ENCODE results near the gene AASS. TPM values are rescaled to one million over a fixed set of nuclear protein-coding genes. Genes with fewer than 3 reads are reported as not detected.
"Not testable (repeated sequence)": the region's sequence is repeated elsewhere in the genome, so short reads cannot be mapped to it uniquely, and the experiment has no call there.

The AASS gene
- total RNA-seq = 35.6 TPM
- long read RNA-seq, transcript AASS-203 (24 exons, 3,163 nt) = major isoform, 11 of 17 reads
- long read RNA-seq, partial matches to known transcripts = 3 of 17 reads
- long read RNA-seq, other reads (novel, unspliced or antisense) = 2 of 17 reads

GRCh38 chr7:122143751-122144711 lies at the start of gene AASS:
Gene AASS, minus strand, starts transcription at chr7:122144249. Its CDS starts 10,523 bp downstream, at chr7:122133726.
- Histone ChIP-seq H3K4me1 (peaks cover 4% of the 10 kb centered on the region), H3K27me3 (no peaks in the 10 kb centered on the region), H3K9me3 (no peaks in the 10 kb centered on the region), H3K4me3 (peak within 1 kb of the TSS; percentile 78), H3K27ac (peak within 1 kb of the TSS; percentile 98), H3K36me3 (no peaks in the 10 kb centered on the region)
- intact Hi-C loops (cut with DNase I) = no loop called here
- peak; percentile 97 for DNase-seq
- peak; percentile 99 for ATAC-seq
- TF ChIP-seq CTCF (IDR thresholded peaks at IDR 0.05) = no peak

GRCh38 chr7:122188785-122189184 lies 44.7 kb upstream of the AASS start:
- Histone ChIP-seq H3K9me3 (no peaks in the 10 kb centered on the region), H3K36me3 (no peaks in the 10 kb centered on the region), H3K27me3 (no peaks in the 10 kb centered on the region), H3K4me3 (no peak overlapping the region), H3K27ac (no peak overlapping the region), H3K4me1 (no peaks in the 10 kb centered on the region)
- DNase-seq (no peak), ATAC-seq (no peak)
- TF ChIP-seq CTCF (IDR thresholded peaks at IDR 0.05) = no peak
- intact Hi-C loops (cut with DNase I) = no loop called here

- TF ChIP-seq CTCF (IDR thresholded peaks at IDR 0.05) = no peak
- H3K36me3 ChIP-seq = no peaks in the 10 kb centered on the region
- H3K4me1 ChIP-seq = no peaks in the 10 kb centered on the region
- no peaks in the 10 kb centered on the region for H3K9me3 ChIP-seq
- no peak overlapping the region for H3K4me3 ChIP-seq
- ATAC-seq (peak; percentile 73), DNase-seq (no peak)
- H3K27ac ChIP-seq = no peak overlapping the region
- intact Hi-C loops (cut with DNase I) = no loop called here
- no peaks in the 10 kb centered on the region for H3K27me3 ChIP-seq
These were observed 39.1 kb upstream of the AASS start for GRCh38 chr7:122183106-122183505.

- intact Hi-C loops (cut with DNase I) = no loop called here
- Histone ChIP-seq H3K27me3 (no peaks in the 10 kb centered on the region), H3K27ac (no peak overlapping the region), H3K36me3 (no peaks in the 10 kb centered on the region), H3K9me3 (no peaks in the 10 kb centered on the region), H3K4me1 (no peaks in the 10 kb centered on the region), H3K4me3 (no peak overlapping the region)
- no peak for TF ChIP-seq CTCF (IDR thresholded peaks at IDR 0.05)
- DNase-seq = no peak
- ATAC-seq = no peak
These were observed 38.0 kb upstream of the AASS start for GRCh38 chr7:122182081-122182480.

GRCh38 chr7:122172144-122172543 lies 28.1 kb upstream of the AASS start:
- H3K4me1 ChIP-seq; H3K27ac ChIP-seq; H3K9me3 ChIP-seq; H3K27me3 ChIP-seq; DNase-seq; H3K4me3 ChIP-seq; intact Hi-C loops (cut with DNase I); H3K36me3 ChIP-seq; ATAC-seq: not testable (repeated sequence)

GRCh38 chr7:122166740-122167139 lies 22.7 kb upstream of the AASS start:
- Histone ChIP-seq H3K36me3 (no peaks in the 10 kb centered on the region), H3K4me3 (no peak overlapping the region), H3K4me1 (no peaks in the 10 kb centered on the region), H3K9me3 (no peaks in the 10 kb centered on the region), H3K27ac (no peak overlapping the region), H3K27me3 (no peaks in the 10 kb centered on the region)
- TF ChIP-seq CTCF (IDR thresholded peaks at IDR 0.05) = no peak
- ATAC-seq (no peak), DNase-seq (no peak)
- intact Hi-C loops (cut with DNase I) = no loop called here

Data from upper lobe of right lung (tissue), 1 donor.